Measurements from ENCODE around the gene SLC9A9. TPM values are rescaled to one million over a fixed set of nuclear protein-coding genes. Genes with fewer than 3 reads are reported as not detected.

SLC9A9 gene
- total RNA-seq, 4 donors from 2014 or later, result 1.7 to 8.2 (median 3.6) TPM

DNA sequence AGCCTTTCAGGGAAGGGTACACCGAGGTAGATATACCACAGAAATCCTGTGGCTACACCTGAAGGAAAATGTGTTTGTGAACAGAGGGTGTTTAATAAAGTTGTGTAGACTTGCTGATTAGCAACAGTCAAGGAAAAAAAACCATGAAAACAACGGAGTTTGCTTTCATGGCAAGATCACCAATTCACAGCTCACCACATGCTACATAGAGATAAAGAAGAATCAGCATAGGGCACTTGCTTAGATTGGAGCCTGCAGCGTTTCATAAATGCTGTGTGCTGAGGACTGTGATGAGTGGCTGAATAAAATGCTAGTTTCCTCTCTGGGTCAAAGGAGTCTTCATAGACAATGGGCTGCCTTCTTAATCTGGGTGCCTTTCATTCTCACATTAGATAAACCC, 257.6 kb downstream of the SLC9A9 start:
- in situ Hi-C loops (cut with MboI; ENCODE audit: low sequenced_read_pairs in 4 of 4) (no loop called here), intact Hi-C loops (cut with DNase I; ENCODE audit: low total_unique reads) (no loop called here)
- no peak for TF ChIP-seq POLR2A (IDR thresholded peaks at IDR 0.05)
- TF ChIP-seq, protein P1, sequence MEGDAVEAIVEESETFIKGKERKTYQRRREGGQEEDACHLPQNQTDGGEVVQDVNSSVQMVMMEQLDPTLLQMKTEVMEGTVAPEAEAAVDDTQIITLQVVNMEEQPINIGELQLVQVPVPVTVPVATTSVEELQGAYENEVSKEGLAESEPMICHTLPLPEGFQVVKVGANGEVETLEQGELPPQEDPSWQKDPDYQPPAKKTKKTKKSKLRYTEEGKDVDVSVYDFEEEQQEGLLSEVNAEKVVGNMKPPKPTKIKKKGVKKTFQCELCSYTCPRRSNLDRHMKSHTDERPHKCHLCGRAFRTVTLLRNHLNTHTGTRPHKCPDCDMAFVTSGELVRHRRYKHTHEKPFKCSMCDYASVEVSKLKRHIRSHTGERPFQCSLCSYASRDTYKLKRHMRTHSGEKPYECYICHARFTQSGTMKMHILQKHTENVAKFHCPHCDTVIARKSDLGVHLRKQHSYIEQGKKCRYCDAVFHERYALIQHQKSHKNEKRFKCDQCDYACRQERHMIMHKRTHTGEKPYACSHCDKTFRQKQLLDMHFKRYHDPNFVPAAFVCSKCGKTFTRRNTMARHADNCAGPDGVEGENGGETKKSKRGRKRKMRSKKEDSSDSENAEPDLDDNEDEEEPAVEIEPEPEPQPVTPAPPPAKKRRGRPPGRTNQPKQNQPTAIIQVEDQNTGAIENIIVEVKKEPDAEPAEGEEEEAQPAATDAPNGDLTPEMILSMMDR (IDR thresholded peaks at IDR 0.05 in 4 of 5, conservative IDR thresholded peaks at IDR 0.05 in 1 of 5), result no peak
- Histone ChIP-seq H3K27me3 (no peaks in the 10 kb centered on the region), H3K9me3 (no peaks in the 10 kb centered on the region), H3K4me1 (no peaks in the 10 kb centered on the region), H3K36me3 (no peaks in the 10 kb centered on the region), H3K27ac (no peak overlapping the region), H3K4me3 (no peak overlapping the region)
- DNase-seq (no peak), ATAC-seq (no peak)

DNA sequence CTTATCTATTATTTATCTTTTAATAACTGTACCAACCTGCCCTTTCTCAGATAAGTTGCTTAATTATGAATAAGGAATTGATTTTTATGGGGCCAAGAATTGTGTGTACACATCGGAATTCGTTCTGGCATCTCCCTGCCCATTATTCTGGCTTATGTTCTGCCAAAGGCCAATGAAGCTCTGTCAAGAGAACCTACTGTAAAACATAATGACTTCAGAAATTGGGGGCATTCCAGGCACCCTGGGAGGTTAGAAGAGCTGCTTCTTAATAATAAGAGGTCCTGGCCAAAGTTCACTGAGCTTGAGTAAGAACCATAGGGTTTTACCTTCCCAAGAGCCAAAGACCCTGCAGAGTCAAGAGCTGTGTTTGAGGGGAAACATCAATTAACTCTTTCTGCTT, 261.7 kb downstream of the SLC9A9 start:
- DNase-seq (no peak), ATAC-seq (no peak)
- H3K4me3 ChIP-seq, result no peak overlapping the region
- H3K9me3 ChIP-seq, result no peaks in the 10 kb centered on the region
- in situ Hi-C loops (cut with MboI; ENCODE audit: low sequenced_read_pairs in 4 of 4) (no loop called here), intact Hi-C loops (cut with DNase I; ENCODE audit: low total_unique reads) (no loop called here)
- H3K27me3 ChIP-seq, result no peaks in the 10 kb centered on the region
- no peak for TF ChIP-seq POLR2A (IDR thresholded peaks at IDR 0.05)
- TF ChIP-seq, protein P1 (IDR thresholded peaks at IDR 0.05 in 4 of 5, conservative IDR thresholded peaks at IDR 0.05 in 1 of 5), result no peak
- H3K36me3 ChIP-seq, result no peaks in the 10 kb centered on the region
- no peak overlapping the region for H3K27ac ChIP-seq
- H3K4me1 ChIP-seq, result no peaks in the 10 kb centered on the region

DNA sequence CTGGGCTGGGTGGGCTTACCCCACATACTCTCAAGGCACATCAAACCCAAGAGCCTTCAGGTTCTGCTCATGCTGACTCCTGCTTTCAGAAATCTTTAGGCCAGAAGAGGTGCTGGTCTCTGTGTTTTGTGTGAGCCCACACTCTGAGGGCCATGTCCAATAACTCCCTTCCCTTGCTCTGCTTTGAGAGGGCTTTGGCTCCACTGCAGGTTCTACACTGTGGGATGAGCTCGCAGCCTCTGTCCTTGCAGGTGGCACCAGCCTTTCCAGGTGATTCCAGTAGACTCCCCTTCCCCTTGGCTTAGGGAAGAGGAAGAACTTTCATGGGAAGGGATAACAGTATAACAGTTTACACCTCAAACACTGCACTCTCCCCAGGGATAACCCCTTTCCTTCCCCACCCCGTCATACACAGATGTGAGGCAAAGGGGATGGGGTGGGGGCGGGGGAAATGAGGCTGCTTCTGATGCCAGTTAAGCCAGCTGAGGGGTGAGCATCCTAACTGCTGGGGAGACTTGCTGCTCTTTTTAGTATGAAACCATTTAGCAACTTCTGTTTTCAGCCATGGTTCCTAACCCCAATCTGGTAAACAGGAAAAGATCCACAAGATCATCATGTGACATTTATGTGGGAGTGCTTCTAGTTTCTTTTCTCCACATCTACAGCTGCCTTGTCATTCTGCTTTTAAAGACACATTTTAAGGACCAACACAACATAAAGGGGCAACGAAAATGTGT, 262.4 kb downstream of the SLC9A9 start:
- no peak for DNase-seq
- intact Hi-C loops (cut with DNase I; ENCODE audit: low total_unique reads), result no loop called here
- TF ChIP-seq, protein P1 (IDR thresholded peaks at IDR 0.05 in 4 of 5, conservative IDR thresholded peaks at IDR 0.05 in 1 of 5), result no peak
- no peak for TF ChIP-seq POLR2A (IDR thresholded peaks at IDR 0.05)
- Histone ChIP-seq H3K9me3 (no peaks in the 10 kb centered on the region), H3K27me3 (no peaks in the 10 kb centered on the region), H3K4me3 (no peak overlapping the region), H3K36me3 (no peaks in the 10 kb centered on the region), H3K4me1 (no peaks in the 10 kb centered on the region), H3K27ac (no peak overlapping the region)
- ATAC-seq, result no peak
- in situ Hi-C loops (cut with MboI; ENCODE audit: low sequenced_read_pairs in 4 of 4), result no loop called here

DNA sequence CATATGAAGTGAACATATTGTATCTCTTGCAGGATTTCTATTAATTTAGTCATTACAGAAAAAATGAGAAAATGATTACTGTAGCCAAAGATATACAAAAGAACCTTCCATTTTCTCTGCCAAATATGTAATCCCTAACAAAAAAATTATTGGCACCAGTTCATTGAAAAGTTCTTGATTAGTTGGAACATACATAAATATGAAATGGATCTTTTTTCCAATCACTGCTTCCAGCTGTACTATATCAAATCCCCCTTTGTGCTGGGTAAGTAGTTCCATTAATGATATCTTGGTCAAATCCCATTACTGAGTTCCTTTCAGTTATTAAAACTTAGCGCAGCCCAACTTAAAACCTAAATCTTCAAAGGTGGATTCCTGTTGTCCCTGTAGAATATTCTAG, 263.8 kb downstream of the SLC9A9 start:
- intact Hi-C loops (cut with DNase I; ENCODE audit: low total_unique reads), result no loop called here

More for the DNA sequence above, 263.8 kb downstream of the SLC9A9 start:
- TF ChIP-seq, protein P1 (IDR thresholded peaks at IDR 0.05 in 4 of 5, conservative IDR thresholded peaks at IDR 0.05 in 1 of 5), result no peak
- no peak for TF ChIP-seq POLR2A (IDR thresholded peaks at IDR 0.05)
- Histone ChIP-seq H3K4me3 (no peak overlapping the region), H3K27me3 (no peaks in the 10 kb centered on the region), H3K9me3 (no peaks in the 10 kb centered on the region), H3K4me1 (no peaks in the 10 kb centered on the region), H3K27ac (no peak overlapping the region), H3K36me3 (no peaks in the 10 kb centered on the region)
- in situ Hi-C loops (cut with MboI; ENCODE audit: low sequenced_read_pairs in 4 of 4), result no loop called here
- DNase-seq (no peak), ATAC-seq (no peak)
